HepG2 (cell line): Measurements from ENCODE around the gene BATF2. TPM values are rescaled to one million over a fixed set of nuclear protein-coding genes. Genes with fewer than 3 reads are reported as not detected.

Experiments
- KLF13 ChIP-seq: sonication (generic); formaldehyde crosslinking; IDR thresholded peaks from 2 replicates; pipeline ENCODE4 v1.4.0; 2020; ENCODE audit warnings: mild to moderate bottlenecking, missing genetic modification reagents
- LRRFIP1 ChIP-seq: sonication (generic); formaldehyde crosslinking; conservative IDR thresholded peaks from 2 replicates; pipeline ENCODE4 v1.4.0; 2020; ENCODE audit warnings: missing genetic modification reagents
- MEIS2 ChIP-seq: sonication (generic); formaldehyde crosslinking; IDR thresholded peaks from 2 replicates; pipeline ENCODE4 v1.9.0; 2021; ENCODE audit warnings: mild to moderate bottlenecking, missing genetic modification reagents
- MTA1 ChIP-seq: sonication (generic); formaldehyde crosslinking; IDR thresholded peaks from 2 replicates; pipeline ENCODE4 v1.4.0; 2020; ENCODE audit warnings: missing genetic modification reagents, mild to moderate bottlenecking, borderline replicate concordance
- MTF1 ChIP-seq: sonication (generic); formaldehyde crosslinking; IDR thresholded peaks from 2 replicates; pipeline ENCODE4 v1.5.0; 2020; ENCODE audit warnings: missing genetic modification reagents
- PATZ1 ChIP-seq: sonication (generic); formaldehyde crosslinking; IDR thresholded peaks from 2 replicates; pipeline ENCODE4 v1.4.0; 2020; ENCODE audit warnings: missing genetic modification reagents
- SRF ChIP-seq: IDR thresholded peaks from 2 replicates; pipeline ENCODE4 v1.6.1; 2011; ENCODE audit warnings: mild to moderate bottlenecking, low read depth, low read length, moderate library complexity
- TP53 ChIP-seq: sonication (generic); formaldehyde crosslinking; conservative IDR thresholded peaks from 2 replicates; pipeline ENCODE4 v1.4.0; 2020; ENCODE audit warnings: missing genetic modification reagents
- ZBTB26 ChIP-seq: IDR thresholded peaks from 2 replicates; pipeline ENCODE4 v1.6.1; 2016; ENCODE audit warnings: missing compliant biosample characterization, missing genetic modification reagents, borderline replicate concordance
- ZNF234 ChIP-seq: sonication (generic); formaldehyde crosslinking; conservative IDR thresholded peaks from 2 replicates; pipeline ENCODE4 v1.5.1; 2020; ENCODE audit warnings: mild to moderate bottlenecking, missing genetic modification reagents
- ZNF652 ChIP-seq: IDR thresholded peaks from 2 replicates; pipeline ENCODE4 v1.6.1; 2016; ENCODE audit warnings: low read depth, borderline replicate concordance
- ZNF687 ChIP-seq: sonication (generic); formaldehyde crosslinking; IDR thresholded peaks from 2 replicates; pipeline ENCODE4 v1.5.1; 2020; ENCODE audit warnings: mild to moderate bottlenecking, missing genetic modification reagents, moderate library complexity
- polyA plus RNA-seq, 8 experiments: library from polyadenylated mRNA; depleted of rRNA in 3 of 8; stranded (reverse) in 7 of 8; unstranded in 1 of 8; fragments of >200 nt; fragmentation: Illumina TruSeq in 4 of 8; extraction: Trizol in 4 of 8; gene quantifications; 2 replicates each; pipeline versions ENCODE4 v1.2.1 to v1.2.3, GENCODE V29; 2011 to 2016; ENCODE audit warnings: low read depth in 4 of 8, missing spikeins in 1 of 8, mixed read lengths in 1 of 8; ENCODE audit not compliant: insufficient read depth in 1 of 8
- total RNA-seq, 5 experiments: library from RNA; depleted of rRNA; stranded (reverse); fragments of >200 nt; fragmentation: Illumina TruSeq; extraction: Trizol; gene quantifications; 2 replicates each; pipeline ENCODE4 v1.2.3, GENCODE V29; 2016; ENCODE audit warnings: low read depth in 1 of 5
- TF ChIP-seq, protein P1 (sequence below): IDR thresholded peaks from 2 replicates; pipeline ENCODE4 v1.6.1; 2016; ENCODE audit warnings: missing biosample characterization, missing genetic modification reagents, low read depth
- TF ChIP-seq, protein P2 (sequence below): sonication (generic); formaldehyde crosslinking; IDR thresholded peaks from 2 replicates; pipeline ENCODE4 v1.5.0; 2020; ENCODE audit warnings: mild to moderate bottlenecking, missing genetic modification reagents

Gene BATF2
- total and polyA plus RNA-seq, 2 of the 13 experiments (the other 11 are each of a cell fraction or from before 2014, with no cell fraction given): 2.8 to 3.9 TPM

- TF ChIP-seq KLF13 (no peak), LRRFIP1 (CRISPR knock-in tag) (peak; percentile 69; the same call in 1 of the 2 replicates), TP53 (CRISPR knock-in tag) (no peak), MTF1 (no peak), ZNF234 (CRISPR knock-in tag) (no peak), ZNF687 (CRISPR knock-in tag) (peak; percentile 90), MTA1 (CRISPR knock-in tag) (peak; percentile 83; the same call in 1 of the 2 replicates), MEIS2 (no peak), SRF (peak; percentile 97), ZBTB26 (CRISPR knock-in tag) (peak; percentile 79; the same call in 1 of the 2 replicates), PATZ1 (CRISPR knock-in tag) (peak; percentile 84), ZNF652 (CRISPR knock-in tag) (peak; percentile 42; the same call in 1 of the 2 replicates)
- TF ChIP-seq, protein P1, sequence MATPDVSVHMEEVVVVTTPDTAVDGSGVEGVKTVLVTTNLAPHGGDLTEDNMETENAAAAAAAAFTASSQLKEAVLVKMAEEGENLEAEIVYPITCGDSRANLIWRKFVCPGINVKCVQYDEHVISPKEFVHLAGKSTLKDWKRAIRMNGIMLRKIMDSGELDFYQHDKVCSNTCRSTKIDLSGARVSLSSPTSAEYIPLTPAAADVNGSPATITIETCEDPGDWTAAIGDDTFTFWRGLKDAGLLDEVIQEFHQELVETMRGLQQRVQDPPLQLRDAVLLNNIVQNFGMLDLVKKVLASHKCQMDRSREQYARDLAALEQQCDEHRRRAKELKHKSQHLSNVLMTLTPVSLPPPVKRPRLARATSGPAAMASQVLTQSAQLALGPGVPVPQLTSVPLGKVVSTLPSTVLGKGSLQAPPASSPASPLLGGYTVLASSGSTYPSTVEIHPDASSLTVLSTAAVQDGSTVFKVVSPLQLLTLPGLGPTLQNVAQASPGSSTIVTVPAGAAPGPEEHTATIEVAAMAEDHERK: no peak
- TF ChIP-seq, protein P2, sequence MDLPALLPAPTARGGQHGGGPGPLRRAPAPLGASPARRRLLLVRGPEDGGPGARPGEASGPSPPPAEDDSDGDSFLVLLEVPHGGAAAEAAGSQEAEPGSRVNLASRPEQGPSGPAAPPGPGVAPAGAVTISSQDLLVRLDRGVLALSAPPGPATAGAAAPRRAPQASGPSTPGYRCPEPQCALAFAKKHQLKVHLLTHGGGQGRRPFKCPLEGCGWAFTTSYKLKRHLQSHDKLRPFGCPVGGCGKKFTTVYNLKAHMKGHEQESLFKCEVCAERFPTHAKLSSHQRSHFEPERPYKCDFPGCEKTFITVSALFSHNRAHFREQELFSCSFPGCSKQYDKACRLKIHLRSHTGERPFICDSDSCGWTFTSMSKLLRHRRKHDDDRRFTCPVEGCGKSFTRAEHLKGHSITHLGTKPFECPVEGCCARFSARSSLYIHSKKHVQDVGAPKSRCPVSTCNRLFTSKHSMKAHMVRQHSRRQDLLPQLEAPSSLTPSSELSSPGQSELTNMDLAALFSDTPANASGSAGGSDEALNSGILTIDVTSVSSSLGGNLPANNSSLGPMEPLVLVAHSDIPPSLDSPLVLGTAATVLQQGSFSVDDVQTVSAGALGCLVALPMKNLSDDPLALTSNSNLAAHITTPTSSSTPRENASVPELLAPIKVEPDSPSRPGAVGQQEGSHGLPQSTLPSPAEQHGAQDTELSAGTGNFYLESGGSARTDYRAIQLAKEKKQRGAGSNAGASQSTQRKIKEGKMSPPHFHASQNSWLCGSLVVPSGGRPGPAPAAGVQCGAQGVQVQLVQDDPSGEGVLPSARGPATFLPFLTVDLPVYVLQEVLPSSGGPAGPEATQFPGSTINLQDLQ (CRISPR knock-in tag): peak; percentile 68; the same call in 1 of the 2 replicates
Observed at GRCh38 chr11:64996710-64997380, at the start of gene BATF2 (continued).
